Measurements from ENCODE around the gene STK32B. TPM values are rescaled to one million over a fixed set of nuclear protein-coding genes. Genes with fewer than 3 reads are reported as not detected.

Gene STK32B
- polyA plus RNA-seq, 1 of the 3 experiments (the other 2 are of a cell fraction), result 0.20 TPM

- Histone ChIP-seq H3K4me3 (ENCODE audit: low read depth in 2 of 2, low read length in 1 of 2) (no peak overlapping the region), H3K79me2 (ENCODE audit: insufficient read depth) (no peaks in the 10 kb centered on the region), H3K27me3 (ENCODE audit: insufficient read depth) (peaks cover 13% of the 10 kb centered on the region; the same call in 1 of the 2 replicates), H3K4me2 (no peak overlapping the region), H3K27ac (ENCODE audit: low read depth in 2 of 2, low read length in 1 of 2) (no peak overlapping the region), H3K36me3 (replicated peaks in 1 of 2; ENCODE audit: control insufficient read depth in 1 of 2, insufficient read depth in 2 of 2, low read length in 1 of 2) (no peaks in the 10 kb centered on the region), H2AFZ (ENCODE audit: low read depth) (no peak overlapping the region), H3K9ac (no peak overlapping the region), H3K4me1 (ENCODE audit: control insufficient read depth in 1 of 2, insufficient read depth in 2 of 2, low read depth in 1 of 2, low read length in 1 of 2) (no peaks in the 10 kb centered on the region), H4K20me1 (ENCODE audit: insufficient read depth) (no peaks in the 10 kb centered on the region), H3F3A (replicated peaks; ENCODE audit: insufficient read depth) (no peaks in the 10 kb centered on the region), H3K9me3 (no peaks in the 10 kb centered on the region), H3K9me2 (no peaks in the 10 kb centered on the region)
- no peak for DNase-seq
- TF ChIP-seq SMC3 (IDR thresholded peaks at IDR 0.05; ENCODE audit: low read depth, low read length), result no peak
- no peak for TF ChIP-seq RCOR1 (IDR thresholded peaks at IDR 0.05; ENCODE audit: low read length)
- TF ChIP-seq GABPA (IDR thresholded peaks at IDR 0.05; ENCODE audit: low read depth), result no peak
- no peak for TF ChIP-seq REST (IDR thresholded peaks at IDR 0.05; ENCODE audit: low read depth, low read length)
- no peak for TF ChIP-seq FOSL2 (IDR thresholded peaks at IDR 0.05; ENCODE audit: borderline replicate concordance, low read depth)
- no peak for TF ChIP-seq RFX5 (IDR thresholded peaks at IDR 0.05; ENCODE audit: low read length)
- TF ChIP-seq NFIC (IDR thresholded peaks at IDR 0.05; ENCODE audit: borderline replicate concordance), result no peak
- TF ChIP-seq ELF1 (IDR thresholded peaks at IDR 0.05), result no peak
- TF ChIP-seq GATA2 (CRISPR knock-in tag; IDR thresholded peaks at IDR 0.05), result no peak
- TF ChIP-seq PBX3 (IDR thresholded peaks at IDR 0.05), result no peak
- no peak for TF ChIP-seq JUND (IDR thresholded peaks at IDR 0.05)
- TF ChIP-seq MEF2A (IDR thresholded peaks at IDR 0.05; ENCODE audit: borderline replicate concordance, low read depth), result no peak
- no peak for TF ChIP-seq CHD2 (IDR thresholded peaks at IDR 0.05; ENCODE audit: low read length, partially characterized antibody)
- no peak for TF ChIP-seq MAX (IDR thresholded peaks at IDR 0.05; ENCODE audit: low read depth)
- TF ChIP-seq TEAD4 (IDR thresholded peaks at IDR 0.05; ENCODE audit: borderline replicate concordance, insufficient read depth), result no peak
- TF ChIP-seq EP300 (IDR thresholded peaks at IDR 0.05; ENCODE audit: borderline replicate concordance in 1 of 2, low read depth in 1 of 2, low read length in 1 of 2), result no peak
- ChIA-PET CTCF (interaction anchor here (1.3 to 1.5 kb wide), 2 partner anchors 11 to 21 kb away, joined by 5 to 8 read pairs; partner anchors contain the start of gene STK32B), POLR2A (no interaction called here)
- WGBS (ENCODE audit: low lambda C conversion rate), result 18% methylated on average over 4 of the region's 4 CpGs
These were observed 21.1 kb upstream of the STK32B start for GRCh38 chr4:5030221-5030620.

Data from SK-N-SH (cell line).